Prostate gland (tissue), 2 donors: ENCODE measurements around the gene TRIM29.

ENCODE experiments used
- CTCF ChIP-seq, 4 experiments: fragments of 200-600 bp in 2 of 4; fragments of 450-650 bp in 2 of 4; sonication (generic) in 2 of 4; IDR thresholded peaks; 1 replicate in 3 of 4; 2 replicates in 1 of 4; pipeline ENCODE4 v1.5.1; 2016 to 2019; ENCODE audit warnings: antibody characterized with exemption in 4 of 4, mild to moderate bottlenecking in 2 of 4, moderate library complexity in 2 of 4
- POLR2A ChIP-seq: fragments of 450-650 bp; IDR thresholded peaks from one replicate; pipeline ENCODE4 v1.6.1; 2016; ENCODE audit warnings: antibody characterized with exemption, mild to moderate bottlenecking

- TF ChIP-seq CTCF (IDR thresholded peaks at IDR 0.05) (no peak), POLR2A (no peak)
Measured at GRCh38 chr11:120102050-120102863, 35.7 kb downstream of the TRIM29 start.
